ENCODE data around the gene ACACB.

GRCh38 chr12:109286652-109287051 lies 170.3 kb downstream of the ACACB start:
- no peak for TF ChIP-seq CTCF (IDR thresholded peaks at IDR 0.05; ENCODE audit: poor library complexity, severe bottlenecking)
- no peak for TF ChIP-seq POLR2AphosphoS5 (IDR thresholded peaks at IDR 0.05)
- no peak for TF ChIP-seq EP300 (conservative IDR thresholded peaks at IDR 0.05; ENCODE audit: poor library complexity, severe bottlenecking)
- no peak for TF ChIP-seq MXI1 (conservative IDR thresholded peaks at IDR 0.05; ENCODE audit: poor library complexity, severe bottlenecking)
- TF ChIP-seq REST (IDR thresholded peaks at IDR 0.05; ENCODE audit: borderline replicate concordance) = no peak

Measured in neural cell (in vitro differentiated cells).